Activated naive CD4-positive, alpha-beta T cell treated with Interleukin-2 at 50 U/mL for 16 hours (primary cell): ENCODE measurements around the gene HIVEP3.
"Not testable (repeated sequence)": the region's sequence is repeated elsewhere in the genome, so short reads cannot be mapped to it uniquely, and the experiment has no call there.

ENCODE experiments used
- DNase-seq: peaks from one replicate; pipeline ENCODE4 v3.0.0-alpha.2; 2020

HIVEP3 gene

DNA sequence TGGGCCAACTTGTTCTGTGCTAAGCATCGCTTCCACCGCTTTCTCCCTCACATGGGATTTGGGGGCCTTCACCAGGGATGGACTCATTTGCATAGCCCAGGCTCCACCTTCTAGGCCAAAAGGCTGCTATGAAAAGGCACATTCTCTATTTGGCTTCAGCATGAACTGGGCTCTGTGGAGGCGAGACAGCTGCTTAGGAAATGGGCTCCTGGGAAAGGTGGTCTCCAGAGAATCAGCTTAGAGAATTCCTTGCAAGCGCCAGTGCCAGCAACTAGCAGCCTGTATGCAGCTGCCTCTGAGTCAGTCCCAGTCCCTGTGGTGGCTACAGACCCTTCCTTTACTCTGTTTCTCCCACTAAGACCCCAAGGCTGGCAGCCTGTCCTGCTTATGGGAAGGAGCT lies 214.5 kb downstream of the HIVEP3 start:
- DNase-seq = no peak

DNA sequence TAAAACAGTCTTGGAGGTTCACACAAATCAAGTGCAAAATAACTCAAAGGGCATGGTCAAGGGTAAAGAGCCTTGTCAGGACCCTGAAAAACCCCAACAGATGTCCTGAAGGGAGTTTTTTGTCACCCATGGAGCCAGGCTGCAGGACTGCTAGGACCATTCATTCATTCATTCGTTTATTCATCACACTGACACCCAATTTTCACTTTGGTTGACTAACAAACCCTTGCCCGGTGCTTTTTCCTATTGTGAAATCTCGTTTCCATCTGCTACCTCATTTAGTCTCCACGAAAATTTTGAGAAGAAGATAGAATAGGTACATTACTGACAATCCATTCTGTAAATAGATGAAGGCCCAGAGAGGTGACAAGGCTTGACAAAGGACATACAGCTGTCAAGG lies 216.0 kb downstream of the HIVEP3 start:
- DNase-seq = no peak

DNA sequence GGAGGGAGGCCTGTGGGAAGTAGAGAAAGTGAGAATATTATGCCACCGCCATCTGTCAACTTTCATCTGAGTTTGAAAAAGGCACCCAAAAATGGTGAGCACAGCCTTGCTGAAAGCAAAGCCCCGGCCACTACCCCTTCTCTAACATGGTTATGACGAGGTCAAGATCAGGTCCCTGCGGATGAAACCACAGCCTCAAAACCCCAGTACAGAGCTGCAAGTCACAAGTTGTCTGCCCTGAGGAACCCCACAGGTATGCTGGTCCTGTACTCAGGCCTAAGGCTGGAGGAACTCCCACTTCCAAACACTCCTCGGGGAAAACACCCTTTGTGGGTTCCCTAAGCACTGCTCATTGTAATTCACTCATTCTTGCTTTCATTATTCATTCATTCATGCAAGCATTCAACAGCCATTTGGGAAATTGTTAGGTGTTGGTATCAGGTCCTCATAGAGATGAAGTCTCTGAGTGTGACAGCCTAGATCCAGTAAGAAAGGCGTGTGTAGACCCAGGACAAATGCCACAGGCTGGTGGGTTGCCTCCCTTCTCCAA lies 217.7 kb downstream of the HIVEP3 start:
- DNase-seq = no peak

DNA sequence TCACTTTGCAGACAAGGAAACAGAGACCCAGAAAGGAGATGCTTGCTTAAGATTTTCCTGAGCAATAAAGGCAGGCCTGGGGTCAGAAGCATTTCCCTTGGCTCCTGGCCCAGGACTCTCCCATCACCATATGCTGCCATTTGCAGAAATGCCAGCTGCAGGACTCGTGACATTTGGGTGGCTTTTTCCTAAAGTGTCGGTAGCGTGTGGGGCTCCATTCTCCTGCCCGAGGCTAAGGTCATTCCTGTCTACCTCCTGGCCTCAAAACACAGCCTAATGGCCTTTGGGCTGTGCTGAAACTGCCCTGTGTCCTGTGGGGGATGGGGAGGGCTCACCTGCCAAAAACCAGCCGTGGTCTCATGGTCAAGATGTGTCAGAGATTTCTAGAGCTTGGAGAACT lies 218.1 kb downstream of the HIVEP3 start:
- no peak for DNase-seq

DNA sequence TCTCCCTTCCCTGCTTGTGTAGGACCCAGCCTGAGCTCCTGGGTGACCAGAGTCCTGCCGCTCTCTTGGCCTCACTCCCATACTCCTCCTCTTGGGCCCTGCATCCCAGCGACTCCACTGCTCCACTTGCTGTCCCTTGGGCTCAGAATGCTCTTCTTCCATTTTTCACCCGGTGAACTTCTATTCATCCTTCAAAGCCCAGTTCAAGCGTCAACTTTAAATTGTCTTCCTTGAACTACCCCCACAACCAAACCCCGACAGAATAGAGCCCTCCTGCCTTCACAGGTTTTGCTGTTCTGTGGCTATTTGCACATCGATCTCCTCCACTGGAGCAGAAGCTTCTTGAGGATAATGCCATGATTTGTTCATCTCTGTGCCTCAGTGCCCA lies 218.9 kb downstream of the HIVEP3 start:
- DNase-seq = no peak

DNA sequence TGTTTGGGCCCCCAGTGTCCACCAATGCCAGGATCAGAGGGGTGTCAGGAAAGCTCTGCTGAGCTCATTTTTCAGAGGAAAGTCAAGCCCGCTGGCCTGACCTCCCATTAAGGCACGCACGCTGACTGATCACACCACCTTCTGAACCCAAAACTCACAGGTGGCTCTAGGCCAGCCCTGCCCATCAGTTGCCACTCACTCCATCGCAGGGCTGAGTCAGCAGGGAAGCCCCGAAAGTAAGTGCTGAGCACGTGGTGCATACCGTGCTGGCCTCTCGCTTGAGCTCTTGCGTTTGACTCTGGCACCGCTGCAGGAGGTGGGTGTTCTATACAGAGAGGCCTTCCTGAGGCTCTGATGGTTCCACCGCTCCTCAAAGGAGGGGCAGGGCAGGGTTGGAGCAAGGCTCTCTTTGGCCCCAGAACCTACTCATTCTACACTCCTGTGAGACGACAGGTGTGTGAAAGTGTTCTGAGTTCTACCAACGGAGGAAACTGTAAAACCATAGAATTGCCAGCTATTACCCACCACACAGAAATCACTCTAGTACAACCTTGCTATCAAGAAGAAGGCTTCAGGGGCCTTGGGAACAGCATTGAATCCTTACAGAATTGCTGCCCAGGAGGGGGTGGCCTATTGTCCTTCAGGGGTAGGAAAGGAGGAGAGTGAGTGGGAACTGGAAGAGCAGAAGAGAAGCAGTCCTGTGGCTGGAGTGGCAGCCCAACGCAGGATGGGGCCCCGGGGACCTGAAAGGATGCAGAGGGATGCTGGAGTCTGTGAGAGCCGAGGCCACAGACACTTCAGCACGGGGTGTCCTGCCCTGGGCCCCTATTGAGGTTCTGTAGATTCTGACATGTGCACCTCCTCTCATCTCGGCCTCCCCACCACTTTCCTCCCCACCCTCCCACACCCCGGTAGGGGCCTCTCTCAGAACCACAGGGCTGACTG lies 219.5 kb downstream of the HIVEP3 start:
- DNase-seq = peak; percentile 23

DNA sequence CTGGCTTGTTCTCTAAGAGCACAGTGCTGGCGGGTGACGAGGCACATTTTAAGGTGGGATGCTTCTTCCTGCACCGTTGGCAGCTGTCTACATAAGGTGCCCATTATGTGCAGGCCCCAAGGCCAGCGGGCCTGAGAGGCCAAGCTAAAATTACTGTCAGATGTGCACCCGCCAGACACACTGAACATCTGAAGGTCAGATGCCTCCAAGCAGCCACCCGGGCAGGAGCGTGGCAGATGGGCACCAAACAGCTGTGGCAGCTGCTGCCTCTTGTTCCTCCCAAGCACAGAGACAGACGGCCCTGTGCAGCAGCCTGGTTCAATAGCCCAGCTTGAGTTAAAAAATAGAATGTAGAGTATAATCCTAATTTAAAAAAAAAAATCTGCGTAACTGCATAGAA lies 222.3 kb downstream of the HIVEP3 start:
- DNase-seq = no peak

DNA sequence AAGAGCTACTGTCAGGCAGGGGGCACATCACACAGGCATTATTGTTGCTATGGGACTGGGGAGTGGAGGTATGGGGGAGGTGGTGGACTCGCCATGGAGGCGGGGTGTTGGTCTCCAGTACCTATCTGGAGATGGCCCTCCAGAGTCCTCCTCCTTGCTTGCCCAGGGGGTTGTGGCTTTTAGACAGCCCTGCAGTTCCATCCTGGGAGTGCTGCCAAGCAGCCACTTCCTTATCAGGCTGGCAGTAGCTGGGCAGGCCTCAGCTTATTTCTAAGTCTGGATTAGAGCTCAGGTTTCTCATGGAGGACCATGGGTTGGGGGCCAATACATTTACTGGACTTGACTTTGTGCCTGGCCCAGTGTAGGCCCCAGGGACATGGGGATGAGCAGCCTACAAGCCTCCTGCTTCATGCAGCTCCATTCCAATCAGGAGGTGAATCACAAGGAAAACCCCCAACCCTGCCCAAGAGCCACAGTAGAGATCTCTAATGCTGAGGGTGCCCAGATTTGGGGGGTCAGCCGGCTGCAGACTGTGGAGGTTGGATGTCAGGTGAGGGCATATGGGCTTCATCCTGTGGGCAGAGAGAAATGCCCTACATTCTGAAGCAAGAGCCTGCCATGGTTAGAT lies 223.5 kb downstream of the HIVEP3 start:
- no peak for DNase-seq

DNA sequence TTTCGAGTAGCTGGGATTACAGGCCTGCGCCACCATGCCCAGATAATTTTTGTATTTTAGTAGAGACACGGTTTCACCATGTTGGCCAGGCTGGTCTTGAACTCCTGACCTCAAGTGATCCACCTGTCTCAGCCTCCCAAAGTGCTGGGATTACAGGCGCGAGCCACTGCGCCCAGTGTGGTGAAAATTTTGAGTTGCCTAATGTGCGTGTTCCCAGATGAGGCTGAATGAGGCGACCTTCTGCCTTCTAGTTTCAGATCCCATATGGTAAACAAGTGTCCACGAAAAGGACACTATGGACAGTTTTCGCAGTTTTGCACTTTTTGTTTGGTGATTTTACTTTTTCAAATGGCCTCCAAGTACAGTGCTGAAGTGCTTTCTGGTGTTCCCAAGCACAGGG lies 226.8 kb downstream of the HIVEP3 start:
- not testable (repeated sequence) for DNase-seq

DNA sequence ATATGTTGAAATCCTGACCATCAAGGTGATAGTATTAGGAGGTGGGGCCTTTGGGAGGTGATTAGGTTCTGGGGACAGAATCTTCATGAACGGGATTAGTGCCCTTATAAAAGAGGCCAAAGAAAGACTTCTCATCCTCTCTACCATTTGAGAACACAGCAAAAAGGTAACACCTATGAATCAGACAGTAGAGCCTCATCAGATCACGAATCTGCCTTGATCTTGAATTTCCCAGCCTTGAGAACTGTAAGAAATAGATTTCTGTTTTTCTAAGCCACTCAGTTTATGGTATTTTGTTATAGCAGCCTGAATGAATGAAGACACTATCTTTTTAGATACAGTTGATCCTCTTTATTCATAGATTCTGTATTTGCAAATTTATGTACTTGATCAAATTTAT lies 227.3 kb downstream of the HIVEP3 start:
- no peak for DNase-seq

DNA sequence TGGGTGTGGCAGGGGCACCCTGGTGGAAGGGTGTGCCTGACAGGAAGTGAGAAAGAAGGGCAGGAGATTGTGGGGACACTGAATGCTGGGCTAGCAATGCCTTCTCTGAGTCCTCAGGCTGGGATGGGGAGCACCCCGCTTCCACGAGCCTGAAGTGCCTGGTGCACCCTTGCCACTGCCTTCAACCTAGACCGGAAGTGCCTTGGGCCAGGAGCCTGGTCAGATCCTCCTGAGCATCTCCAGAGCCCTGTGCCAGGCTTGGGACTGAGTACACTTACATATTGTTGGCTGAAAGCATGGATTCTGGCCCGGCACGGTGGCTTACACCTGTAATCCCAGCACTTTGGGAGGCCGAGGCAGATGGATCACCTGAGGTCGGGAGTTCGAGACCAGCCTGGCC lies 228.4 kb downstream of the HIVEP3 start:
- DNase-seq = no peak

DNA sequence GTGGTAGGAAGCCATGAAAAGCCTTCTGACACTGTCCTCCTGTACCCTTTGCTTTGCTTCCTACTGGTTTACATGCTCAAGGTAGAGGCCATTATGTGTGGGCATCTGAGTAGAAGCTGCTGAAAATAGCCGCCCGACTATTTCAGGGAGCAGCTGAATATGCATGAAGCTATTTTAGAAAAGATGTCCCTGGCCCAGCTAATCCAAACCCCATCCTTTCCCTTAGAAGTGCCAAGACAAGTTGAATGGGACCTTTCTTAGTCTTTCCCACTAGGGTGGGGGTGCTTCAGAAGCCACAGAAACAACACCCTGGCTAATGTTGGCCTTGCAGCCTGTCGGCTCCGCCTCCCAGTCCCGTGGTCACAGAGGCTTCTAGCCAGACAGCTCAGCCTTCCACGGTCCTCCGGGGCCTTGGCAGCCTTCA lies 229.2 kb downstream of the HIVEP3 start:
- no peak for DNase-seq

DNA sequence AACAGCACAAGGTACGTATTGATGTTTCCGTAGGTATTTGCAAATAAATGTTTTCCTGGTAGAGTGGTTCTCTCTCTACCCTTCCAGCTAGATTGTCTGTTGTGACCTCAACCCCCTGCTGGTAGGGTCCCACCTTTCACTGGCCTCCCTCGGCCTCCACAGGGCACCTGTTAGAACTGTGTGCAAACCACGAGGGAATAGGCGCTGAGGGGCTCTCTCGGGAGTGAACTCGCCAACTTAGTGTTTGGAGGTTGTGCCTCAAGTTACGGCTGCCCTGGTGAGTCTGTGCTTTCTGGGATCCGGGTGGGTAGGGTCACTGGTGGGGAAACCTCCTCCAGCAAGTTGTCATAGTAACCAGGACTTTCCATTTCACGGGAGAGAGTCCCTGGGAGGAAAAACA lies 229.6 kb downstream of the HIVEP3 start:
- no peak for DNase-seq

DNA sequence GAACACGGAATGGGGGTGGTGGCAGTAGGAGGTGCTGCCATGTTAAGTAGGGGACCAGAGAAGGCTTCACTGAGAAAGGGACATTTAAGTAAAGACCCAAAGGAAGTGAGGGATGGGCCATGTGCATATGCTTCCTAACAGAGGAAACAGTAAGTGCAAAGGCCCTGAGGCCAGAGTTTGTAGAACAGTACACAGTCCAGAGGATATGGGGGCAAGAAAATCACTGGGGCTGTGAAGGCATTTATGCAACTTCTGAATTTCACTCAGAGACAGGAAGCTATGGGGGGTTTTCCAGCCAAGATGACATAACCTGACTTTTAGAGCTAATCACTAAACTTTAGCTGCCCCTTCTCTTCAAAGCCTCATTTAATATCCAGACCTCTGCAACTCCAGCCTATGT lies 231.7 kb downstream of the HIVEP3 start:
- DNase-seq = no peak

DNA sequence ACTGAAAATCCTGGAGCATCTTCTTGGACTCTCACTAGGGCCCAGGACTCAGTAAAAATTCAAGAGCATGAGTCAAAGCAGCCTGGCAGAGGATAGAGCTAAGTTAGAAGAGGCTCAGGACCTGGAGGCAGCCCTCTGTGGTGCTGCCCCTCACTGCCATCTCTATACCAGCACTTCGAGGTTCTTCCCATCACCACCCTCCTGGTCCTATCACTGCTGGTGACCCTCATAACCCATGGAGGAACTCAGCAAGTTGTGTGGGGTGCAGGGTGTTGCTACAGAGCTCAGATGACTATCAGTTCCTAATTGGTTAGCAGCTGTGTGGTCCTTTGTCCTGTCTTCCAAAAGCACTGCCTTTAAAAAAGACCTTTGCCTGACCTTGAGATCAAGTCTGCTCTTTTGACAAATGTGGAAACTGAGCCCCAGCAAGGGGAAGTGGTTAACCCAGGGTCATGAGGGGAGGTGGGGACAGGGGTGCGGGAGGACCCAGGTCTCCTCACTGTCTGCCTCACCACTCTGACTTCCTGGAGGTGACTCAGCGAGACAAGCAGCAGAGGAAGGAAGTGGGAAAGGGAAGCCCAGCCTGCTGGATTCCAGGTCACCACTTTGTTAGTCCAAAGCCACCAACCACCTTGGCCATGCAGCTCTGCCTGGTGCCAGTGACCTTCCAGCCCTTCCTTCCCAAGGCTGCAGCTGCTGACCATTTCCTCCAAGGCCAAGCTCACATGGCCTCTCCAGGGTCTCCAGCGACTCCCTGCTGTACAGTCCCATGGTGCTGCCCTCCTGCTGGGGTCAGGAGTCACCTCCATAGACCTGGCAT lies 234.8 kb downstream of the HIVEP3 start:
- DNase-seq = peak; percentile 32

DNA sequence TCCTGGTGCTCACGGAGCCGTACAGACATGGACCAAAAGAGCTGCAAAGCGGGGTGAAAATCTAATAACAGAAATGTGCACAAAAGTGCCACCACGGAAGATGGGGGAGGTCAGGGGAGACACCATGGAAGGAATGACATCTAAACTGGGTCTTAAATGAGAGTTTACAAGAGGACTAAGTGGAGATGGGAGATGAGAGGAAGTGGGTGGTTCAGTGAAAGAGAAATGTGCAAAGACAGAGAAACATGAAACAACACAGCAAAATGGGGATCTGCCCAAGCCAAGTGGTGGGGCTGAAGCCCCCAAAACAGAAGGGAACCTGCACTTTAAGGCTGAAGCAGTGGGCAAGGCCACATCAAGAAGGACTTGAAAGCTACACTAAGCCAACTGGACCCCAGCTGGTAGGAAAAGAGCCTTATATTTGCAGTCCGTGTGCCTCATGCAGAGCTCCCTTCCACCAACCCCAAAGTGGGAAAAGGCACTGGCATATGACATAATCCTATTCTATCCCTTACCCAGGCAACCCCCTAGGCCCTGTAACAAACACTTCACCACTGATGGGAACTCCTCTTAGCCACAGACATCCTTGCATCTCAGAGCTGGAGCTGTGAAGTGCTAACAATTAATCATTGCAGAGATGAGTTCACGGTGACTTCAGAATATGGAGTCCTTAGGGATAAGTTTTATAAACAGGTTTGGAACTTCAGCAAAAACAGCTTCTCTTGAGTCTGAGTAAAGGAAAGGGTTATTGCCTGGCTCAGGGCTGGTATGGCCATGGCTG lies 235.7 kb downstream of the HIVEP3 start:
- no peak for DNase-seq

DNA sequence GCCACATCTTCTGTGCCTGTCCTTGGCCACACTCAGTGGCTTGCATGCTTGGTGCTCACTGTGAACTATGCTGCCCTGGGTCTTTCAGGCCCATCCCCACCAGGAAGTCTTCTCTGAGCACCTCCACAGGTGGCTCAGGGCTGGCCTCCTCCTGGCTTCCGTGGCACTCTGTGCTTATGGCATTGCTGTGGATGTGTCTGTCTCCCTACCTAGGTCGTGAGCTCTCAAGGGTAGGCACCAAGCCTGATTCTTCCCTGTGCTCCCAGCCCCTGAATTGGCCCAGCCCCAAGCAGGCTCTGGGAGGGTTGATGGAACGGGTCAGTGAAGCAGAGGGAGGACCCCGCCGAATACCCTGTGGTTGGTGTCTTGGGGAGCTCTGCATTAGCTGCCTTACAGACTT lies 236.6 kb downstream of the HIVEP3 start:
- no peak for DNase-seq

DNA sequence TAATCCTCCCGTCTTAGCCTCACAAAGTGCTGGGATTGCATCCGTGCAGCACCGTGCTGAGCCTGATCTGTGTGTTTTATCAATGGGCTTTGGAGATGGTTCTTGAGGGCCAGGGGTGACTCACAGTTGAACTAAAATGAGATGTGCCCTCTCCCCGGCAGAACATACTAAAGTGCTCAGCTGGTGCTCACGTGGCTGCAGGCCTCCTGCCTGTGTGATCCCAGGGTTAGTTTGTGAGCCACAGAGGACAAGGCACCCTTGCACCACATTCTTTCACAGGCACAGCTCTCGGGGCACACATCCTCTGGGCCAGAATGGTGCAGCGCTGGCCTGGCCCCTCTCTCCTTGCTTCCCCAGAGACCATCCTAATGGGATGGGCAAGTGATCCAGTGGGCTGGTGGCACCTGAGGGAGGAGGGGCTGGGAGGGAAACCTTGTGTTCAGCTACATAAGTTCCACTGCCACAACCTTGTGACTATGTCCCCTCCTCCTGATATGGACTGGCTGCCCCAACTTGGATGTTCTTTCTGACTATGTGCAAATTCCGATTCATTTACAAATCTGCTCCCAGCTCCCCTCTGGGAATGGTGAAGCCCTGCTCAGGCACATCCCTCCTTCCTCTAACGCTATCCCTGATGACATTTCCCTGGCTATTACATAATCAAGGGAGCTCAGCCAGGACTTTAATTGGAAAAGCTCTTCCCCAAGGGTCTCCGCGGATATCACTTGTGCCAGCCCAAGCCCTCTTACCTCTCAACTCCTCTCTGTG lies 237.2 kb downstream of the HIVEP3 start:
- DNase-seq = no peak

DNA sequence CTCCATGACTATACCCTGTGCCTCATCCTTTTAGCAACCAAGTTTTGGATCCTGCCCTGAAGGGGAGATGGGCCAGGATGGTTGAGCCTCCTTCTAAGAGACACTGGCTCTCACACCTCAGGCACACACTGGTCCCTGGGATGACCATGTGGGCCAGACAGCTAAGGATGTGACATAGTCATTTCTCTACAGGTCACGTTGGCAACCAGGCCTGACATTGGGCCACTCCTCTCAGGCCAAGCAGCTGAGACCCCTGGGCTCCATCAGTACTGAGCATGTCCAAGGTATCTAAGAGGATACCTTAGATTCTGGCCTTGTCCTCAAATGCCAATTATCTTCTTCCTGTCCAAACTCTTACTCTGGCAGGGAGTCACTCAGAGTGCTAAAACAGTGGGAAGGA lies 238.7 kb downstream of the HIVEP3 start:
- DNase-seq = no peak

DNA sequence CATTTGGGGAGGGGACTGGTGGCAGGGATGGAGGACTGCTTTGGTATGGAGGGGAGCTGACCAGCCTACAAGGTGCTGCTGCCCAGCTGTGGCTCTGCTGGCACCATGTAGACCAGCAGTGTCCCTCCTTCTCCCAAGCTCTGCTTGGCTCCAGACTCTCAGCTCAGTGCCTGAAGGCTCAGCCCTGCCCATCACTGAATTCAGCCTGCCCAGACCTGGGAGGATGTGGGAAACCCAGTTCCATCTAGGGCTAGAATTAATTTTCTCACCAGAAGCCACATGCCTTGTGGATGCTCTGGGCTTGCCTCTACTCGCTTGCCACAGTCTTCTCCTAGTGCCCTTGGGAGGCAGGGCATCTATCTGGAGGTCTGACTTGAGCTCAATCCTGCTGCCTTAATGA lies 239.2 kb downstream of the HIVEP3 start:
- DNase-seq = no peak

DNA sequence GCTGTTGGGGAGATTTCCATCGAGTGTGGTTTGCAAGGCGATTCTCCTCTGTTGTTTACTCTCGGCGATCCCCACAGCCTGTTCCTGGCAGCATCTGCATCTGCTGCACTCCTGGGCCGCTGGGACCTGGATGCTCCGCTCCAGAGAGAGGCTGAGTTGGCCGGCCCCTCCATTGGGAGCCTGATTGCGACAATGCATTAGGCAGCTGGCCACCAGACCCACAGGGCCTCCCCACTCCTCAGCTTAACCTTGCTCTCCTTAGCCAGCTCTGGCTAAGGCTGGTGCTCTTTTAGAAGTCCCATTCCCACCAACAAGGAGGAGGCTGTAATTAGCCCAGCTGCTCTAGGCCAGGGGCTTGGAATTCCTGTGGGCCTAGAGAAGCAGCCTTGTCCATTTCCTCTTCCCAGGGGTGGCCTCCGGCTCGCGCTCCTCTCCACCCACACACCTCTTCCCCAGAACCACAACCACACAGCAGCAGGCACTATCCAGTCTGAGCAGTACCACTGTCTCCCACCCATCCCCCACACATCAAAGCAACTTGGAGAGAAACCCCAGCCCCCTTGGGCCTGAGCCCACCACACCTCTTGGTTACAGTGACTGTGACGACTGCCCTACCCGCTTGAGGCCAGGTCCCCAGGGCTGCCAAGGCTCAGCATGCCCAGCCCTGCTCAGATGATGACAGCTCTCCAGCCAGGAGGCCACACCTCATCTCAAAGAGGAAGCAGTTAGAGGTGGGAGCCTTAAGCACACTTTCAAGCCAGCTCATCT lies 240.4 kb downstream of the HIVEP3 start:
- DNase-seq = no peak
